Fibroblast of lung (primary cell): Measurements from ENCODE around the gene FARP1.

Experiments
- EZH2 ChIP-seq: IDR thresholded peaks from 2 replicates; pipeline ENCODE4 v1.5.1; 2012; ENCODE audit warnings: low read length, control low read depth, mild to moderate bottlenecking; ENCODE audit errors: missing control alignments
- TF ChIP-seq, protein P1 (sequence below), 2 donors: IDR thresholded peaks in 1 of 2; conservative IDR thresholded peaks in 1 of 2; 1 replicate in 1 of 2; 2 replicates in 1 of 2; pipeline ENCODE4 v1.5.1; 2011 to 2012; ENCODE audit warnings: low read length in 2 of 2, control low read depth in 1 of 2, inconsistent platforms in 1 of 2, low read depth in 1 of 2, mild to moderate bottlenecking in 1 of 2

- TF ChIP-seq, protein P1, sequence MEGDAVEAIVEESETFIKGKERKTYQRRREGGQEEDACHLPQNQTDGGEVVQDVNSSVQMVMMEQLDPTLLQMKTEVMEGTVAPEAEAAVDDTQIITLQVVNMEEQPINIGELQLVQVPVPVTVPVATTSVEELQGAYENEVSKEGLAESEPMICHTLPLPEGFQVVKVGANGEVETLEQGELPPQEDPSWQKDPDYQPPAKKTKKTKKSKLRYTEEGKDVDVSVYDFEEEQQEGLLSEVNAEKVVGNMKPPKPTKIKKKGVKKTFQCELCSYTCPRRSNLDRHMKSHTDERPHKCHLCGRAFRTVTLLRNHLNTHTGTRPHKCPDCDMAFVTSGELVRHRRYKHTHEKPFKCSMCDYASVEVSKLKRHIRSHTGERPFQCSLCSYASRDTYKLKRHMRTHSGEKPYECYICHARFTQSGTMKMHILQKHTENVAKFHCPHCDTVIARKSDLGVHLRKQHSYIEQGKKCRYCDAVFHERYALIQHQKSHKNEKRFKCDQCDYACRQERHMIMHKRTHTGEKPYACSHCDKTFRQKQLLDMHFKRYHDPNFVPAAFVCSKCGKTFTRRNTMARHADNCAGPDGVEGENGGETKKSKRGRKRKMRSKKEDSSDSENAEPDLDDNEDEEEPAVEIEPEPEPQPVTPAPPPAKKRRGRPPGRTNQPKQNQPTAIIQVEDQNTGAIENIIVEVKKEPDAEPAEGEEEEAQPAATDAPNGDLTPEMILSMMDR (conservative IDR thresholded peaks at IDR 0.05 in 1 of 2, IDR thresholded peaks at IDR 0.05 in 1 of 2; ENCODE audit: low read depth in 1 of 2, low read length in 2 of 2) = no peak
- no peak for TF ChIP-seq EZH2
Measured at GRCh38 chr13:98390086-98390715, 247.3 kb downstream of the FARP1 start.
